ENCODE data around the gene NLRP10. TPM values are rescaled to one million over a fixed set of nuclear protein-coding genes. Genes with fewer than 3 reads are reported as not detected.

Gene NLRP10
- total RNA-seq, 1 experiment from 2014 or later: 1.3 TPM

GRCh38 chr11:8005556-8005955 is 40.3 kb upstream of the NLRP10 start:
- no peaks in the 10 kb centered on the region for H3K9me3 Mint-ChIP-seq (ENCODE audit: unreplicated experiment)
- ChIA-PET CTCF (interaction anchor here (0.5 to 16.2 kb wide), 33 partner anchors 9 to 1502 kb away, joined by 3 to 675 read pairs (median 5); partner anchors contain the start of genes EIF3F and LMO1), POLR2A (interaction anchor here (1.2 to 1.6 kb wide), 3 partner anchors 87 to 113 kb away, joined by 4 to 10 read pairs (median 7); no protein-coding TSS in a partner anchor)
- no peaks in the 10 kb centered on the region for H3K4me1 Mint-ChIP-seq (ENCODE audit: insufficient read depth, unreplicated experiment)
- H3K27ac Mint-ChIP-seq (ENCODE audit: low read depth, unreplicated experiment): no peak overlapping the region
- intact Hi-C loops (cut with micrococcal nuclease): loop anchor here (10.0 kb wide), 1 partner anchor 559 kb away; no protein-coding TSS in a partner anchor
- BruUV-seq (replicated peaks): no TSS peak
- no peak for TF ChIP-seq CTCF (IDR thresholded peaks at IDR 0.05; ENCODE audit: unreplicated experiment)
- peaks cover 9% of the 10 kb centered on the region for H3K27me3 Mint-ChIP-seq (ENCODE audit: insufficient read depth, unreplicated experiment)
- H3K36me3 Mint-ChIP-seq (ENCODE audit: insufficient read depth, unreplicated experiment): peaks cover 10% of the 10 kb centered on the region
- no peak for DNase-seq (ENCODE audit: unreplicated experiment)
- H3K4me3 Mint-ChIP-seq (ENCODE audit: unreplicated experiment): no peak overlapping the region

DNA sequence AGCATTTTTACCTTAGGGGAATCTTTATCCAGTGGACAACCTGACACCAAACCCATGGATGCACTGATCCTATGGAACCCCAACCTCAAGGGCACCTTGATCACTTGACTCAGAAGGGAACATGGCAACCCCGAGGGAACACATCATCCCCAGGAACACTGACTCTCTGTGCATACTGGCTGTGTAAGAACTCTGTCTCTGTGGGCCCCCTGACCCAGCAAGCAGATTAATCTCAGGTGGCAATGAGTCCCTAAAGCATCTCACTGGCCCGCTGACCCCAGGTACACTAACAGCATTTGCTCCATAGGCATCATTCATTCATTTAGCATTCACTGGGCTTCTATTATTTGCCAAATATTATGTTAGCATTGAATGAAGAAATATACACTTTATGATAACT is 38.8 kb upstream of the NLRP10 start:
- CTCF ChIA-PET: interaction anchor here (0.6 to 16.2 kb wide), 8 partner anchors 9 to 189 kb away, joined by 3 to 675 read pairs (median 4); partner anchors contain the start of gene EIF3F
- POLR2A ChIA-PET: no interaction called here
- Mint-ChIP-seq H3K4me1 (ENCODE audit: insufficient read depth, unreplicated experiment) (no peaks in the 10 kb centered on the region), H3K9me3 (ENCODE audit: unreplicated experiment) (no peaks in the 10 kb centered on the region), H3K27ac (ENCODE audit: low read depth, unreplicated experiment) (no peak overlapping the region), H3K36me3 (ENCODE audit: insufficient read depth, unreplicated experiment) (peaks cover 13% of the 10 kb centered on the region), H3K27me3 (ENCODE audit: insufficient read depth, unreplicated experiment) (no peaks in the 10 kb centered on the region), H3K4me3 (ENCODE audit: unreplicated experiment) (no peak overlapping the region)
- TSS peak; percentile 13 for BruUV-seq (replicated peaks)
- no peak for TF ChIP-seq CTCF (IDR thresholded peaks at IDR 0.05; ENCODE audit: unreplicated experiment)
- intact Hi-C loops (cut with micrococcal nuclease): loop anchor here (10.0 kb wide), 1 partner anchor 561 kb away; no protein-coding TSS in a partner anchor
- DNase-seq (ENCODE audit: unreplicated experiment): no peak

DNA sequence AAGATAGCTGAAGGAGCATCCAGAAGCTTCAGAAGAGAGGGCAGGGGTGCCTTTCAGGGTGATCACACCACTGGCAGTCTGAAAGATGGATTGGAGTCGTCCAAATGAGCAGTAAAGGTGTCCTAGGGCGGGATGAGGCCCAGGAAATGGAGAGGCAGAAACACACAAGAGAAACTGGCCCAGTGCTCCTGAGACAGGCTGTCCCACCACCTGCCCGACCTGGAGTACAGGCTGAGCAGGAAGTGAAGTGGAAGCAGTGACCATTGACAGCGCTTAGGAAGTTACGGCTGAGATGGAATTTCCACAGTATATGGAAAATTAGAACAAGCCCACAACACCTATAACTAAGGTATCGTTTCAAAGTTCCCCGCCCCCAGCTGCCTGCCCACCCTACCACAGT is 37.9 kb upstream of the NLRP10 start:
- no peak for TF ChIP-seq CTCF (IDR thresholded peaks at IDR 0.05; ENCODE audit: unreplicated experiment)
- DNase-seq (ENCODE audit: unreplicated experiment): no peak
- CTCF ChIA-PET: interaction anchor here (0.7 to 16.2 kb wide), 6 partner anchors 9 to 190 kb away, joined by 3 to 675 read pairs (median 6); partner anchors contain the start of gene EIF3F
- intact Hi-C loops (cut with micrococcal nuclease): loop anchor here (10.0 kb wide), 1 partner anchor 562 kb away; no protein-coding TSS in a partner anchor
- no TSS peak for BruUV-seq (replicated peaks)
- POLR2A ChIA-PET: interaction anchor here (1.1 kb wide), 1 partner anchor 16 kb away, joined by 3 read pairs; the partner anchor contains the start of gene EIF3F
- no peaks in the 10 kb centered on the region for H3K9me3 Mint-ChIP-seq (ENCODE audit: unreplicated experiment)
- no peak overlapping the region for H3K27ac Mint-ChIP-seq (ENCODE audit: low read depth, unreplicated experiment)
- H3K4me1 Mint-ChIP-seq (ENCODE audit: insufficient read depth, unreplicated experiment): no peaks in the 10 kb centered on the region
- H3K36me3 Mint-ChIP-seq (ENCODE audit: insufficient read depth, unreplicated experiment): peaks cover 18% of the 10 kb centered on the region
- no peak overlapping the region for H3K4me3 Mint-ChIP-seq (ENCODE audit: unreplicated experiment)
- no peaks in the 10 kb centered on the region for H3K27me3 Mint-ChIP-seq (ENCODE audit: insufficient read depth, unreplicated experiment)

DNA sequence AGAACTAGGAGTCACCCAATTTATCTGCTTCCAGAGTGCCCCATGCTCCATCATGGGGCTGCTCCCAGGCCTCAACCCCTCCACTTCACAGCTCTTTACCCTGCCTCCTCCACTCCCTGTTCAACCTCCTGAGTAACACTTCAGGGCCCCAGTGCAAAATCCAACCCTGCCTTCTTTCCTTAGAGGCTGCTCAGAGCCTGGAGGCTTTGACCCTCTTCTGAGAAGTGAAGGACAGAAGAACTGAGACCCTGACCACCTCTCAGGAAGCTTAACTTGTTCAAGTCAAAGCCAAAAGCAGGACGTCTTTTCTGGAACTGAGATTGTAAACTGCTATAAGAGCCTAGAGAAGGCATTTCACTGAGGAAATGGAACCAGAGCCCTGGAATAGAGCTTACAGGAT is 37.4 kb upstream of the NLRP10 start:
- no TSS peak for BruUV-seq (replicated peaks)
- ChIA-PET POLR2A (interaction anchor here (1.1 kb wide), 1 partner anchor 16 kb away, joined by 3 read pairs; the partner anchor contains the start of gene EIF3F), CTCF (interaction anchor here (0.5 to 16.2 kb wide), 7 partner anchors 9 to 190 kb away, joined by 3 to 675 read pairs (median 5); partner anchors contain the start of gene EIF3F)
- Mint-ChIP-seq H3K27ac (ENCODE audit: low read depth, unreplicated experiment) (no peak overlapping the region), H3K4me3 (ENCODE audit: unreplicated experiment) (no peak overlapping the region), H3K36me3 (ENCODE audit: insufficient read depth, unreplicated experiment) (peaks cover 23% of the 10 kb centered on the region), H3K4me1 (ENCODE audit: insufficient read depth, unreplicated experiment) (no peaks in the 10 kb centered on the region), H3K9me3 (ENCODE audit: unreplicated experiment) (no peaks in the 10 kb centered on the region), H3K27me3 (ENCODE audit: insufficient read depth, unreplicated experiment) (no peaks in the 10 kb centered on the region)
- no peak for TF ChIP-seq CTCF (IDR thresholded peaks at IDR 0.05; ENCODE audit: unreplicated experiment)
- no peak for DNase-seq (ENCODE audit: unreplicated experiment)
- intact Hi-C loops (cut with micrococcal nuclease): loop anchor here (10.0 kb wide), 1 partner anchor 562 kb away; no protein-coding TSS in a partner anchor
